Endodermal cell (in vitro differentiated cells): ENCODE results near the gene CETN3. TPM values are rescaled to one million over a fixed set of nuclear protein-coding genes. Genes with fewer than 3 reads are reported as not detected.

Experiments used
- DNase-seq: peaks from one replicate; pipeline ENCODE4 v3.0.0-alpha.2; 2017
- H3K27ac ChIP-seq: 2 replicates; pipeline ENCODE4 v1.5.1; 2013; ENCODE audit warnings: mild to moderate bottlenecking, low read depth, low read length, moderate library complexity
- H3K27me3 ChIP-seq: 2 replicates; pipeline ENCODE4 v1.6.1; 2013; ENCODE audit warnings: mild to moderate bottlenecking, low read length, moderate library complexity; ENCODE audit not compliant: insufficient read depth, control insufficient read depth, poor library complexity, severe bottlenecking
- H3K36me3 ChIP-seq: 2 replicates; pipeline ENCODE4 v1.7.0; 2013; ENCODE audit warnings: mild to moderate bottlenecking, low read length, moderate library complexity; ENCODE audit not compliant: control insufficient read depth, insufficient read depth
- H3K4me1 ChIP-seq: one replicate; pipeline ENCODE4 v1.7.0; 2013; ENCODE audit warnings: low read length; ENCODE audit not compliant: control insufficient read depth, insufficient read depth
- H3K4me3 ChIP-seq: 2 replicates; pipeline ENCODE4 v1.5.1; 2013; ENCODE audit warnings: mild to moderate bottlenecking, low read length, moderate library complexity
- H3K9ac ChIP-seq: 2 replicates; pipeline ENCODE4 v1.6.1; 2013; ENCODE audit warnings: mild to moderate bottlenecking, low read length, moderate library complexity; ENCODE audit not compliant: poor library complexity, severe bottlenecking; ENCODE audit errors: extremely low read depth
- H3K9me3 ChIP-seq: 2 replicates; pipeline ENCODE4 v1.6.1; 2013; ENCODE audit warnings: mild to moderate bottlenecking, low read length, moderate library complexity; ENCODE audit not compliant: control insufficient read depth
- H3K27ac Mint-ChIP-seq: 2 replicates; pipeline ENCODE4 v1.8.0; 2020; ENCODE audit warnings: mixed read lengths
- H3K27me3 Mint-ChIP-seq: 2 replicates; pipeline ENCODE4 v1.8.0; 2021; ENCODE audit warnings: mild to moderate bottlenecking, mixed read lengths; ENCODE audit not compliant: insufficient read depth
- H3K36me3 Mint-ChIP-seq: 2 replicates; pipeline ENCODE4 v1.8.0; 2020; ENCODE audit warnings: low read depth, mixed read lengths
- H3K4me1 Mint-ChIP-seq: 2 replicates; pipeline ENCODE4 v1.8.0; 2020; ENCODE audit warnings: mixed read lengths
- H3K4me3 Mint-ChIP-seq: 2 replicates; pipeline ENCODE4 v1.8.0; 2020; ENCODE audit warnings: mild to moderate bottlenecking, moderate library complexity, mixed read lengths
- H3K9me3 Mint-ChIP-seq: 2 replicates; pipeline ENCODE4 v1.8.0; 2020; ENCODE audit warnings: mild to moderate bottlenecking, mixed read lengths
- CTCF ChIP-seq: fragments of 200-600 bp; sonication (generic); conservative IDR thresholded peaks from 2 replicates; pipeline ENCODE4 v1.5.0; 2021; ENCODE audit warnings: antibody characterized with exemption, mild to moderate bottlenecking
- WGBS, 2 experiments: methylation state at CpG; one replicate each; pipeline versions ENCODE4 v1.1.5 to v1.1.7; 2013; ENCODE audit warnings: missing lambda C conversion rate in 2 of 2, mixed read lengths in 1 of 2; ENCODE audit not compliant: insufficient coverage in 1 of 2, insufficient read length in 1 of 2; 5-methylcytosine and 5-hydroxymethylcytosine counted together
- long read RNA-seq, 4 experiments: library from polyadenylated mRNA in 2 of 4; library from RNA in 1 of 4; library from capped mRNA in 1 of 4; stranded (forward) in 3 of 4; unstranded in 1 of 4; transcript quantifications; one replicate each; pipeline ENCODE4 v2.0.0, GENCODE V29; 2020 to 2021; ENCODE audit warnings: inconsistent platforms in 1 of 4
- polyA plus RNA-seq, 2 experiments: library from polyadenylated mRNA; stranded (reverse); fragments of 50-300 nt; gene quantifications; one replicate each; pipeline ENCODE4 v1.2.3, GENCODE V29; 2013
- total RNA-seq, 2 donors: library from RNA; stranded (reverse); fragmentation: NEBNext Ultra II Directional in 1 of 2; extraction: Animal tissue kit (Norgen Biotek cat#: 25700) in 1 of 2; gene quantifications; 2 replicates in 1 of 2; 3 replicates in 1 of 2; pipeline ENCODE4 v1.2.1, GENCODE V29; 2021

Gene CETN3
- total RNA-seq: 10 to 100 TPM; 50.7 to 65.1 TPM
- 59.4 TPM for polyA plus RNA-seq (2013, experiment 1 of 2)
- polyA plus RNA-seq (2013, experiment 2 of 2): 61.6 TPM
- long read RNA-seq, experiment 1, transcript CETN3-201 (5 exons, 2,432 nt): major isoform, 12 of 27 reads
- long read RNA-seq, experiment 1, partial matches to known transcripts: 1 of 27 reads
- long read RNA-seq, experiment 1, other reads (novel, unspliced or antisense): 12 of 27 reads
- long read RNA-seq, experiment 2, transcript CETN3-201 (5 exons, 2,432 nt): major isoform, 39 of 56 reads
- long read RNA-seq, experiment 2, transcript CETN3-203 (6 exons, 1,026 nt): minor isoform, 6 of 56 reads
- long read RNA-seq, experiment 2, transcript CETN3-204 (4 exons, 867 nt): minor isoform, 6 of 56 reads
- long read RNA-seq, experiment 2, partial matches to known transcripts: 1 of 56 reads
- long read RNA-seq, experiment 2, other reads (novel, unspliced or antisense): 4 of 56 reads
- long read RNA-seq, experiment 3, transcript CETN3-201 (5 exons, 2,432 nt): major isoform, 44 of 55 reads
- long read RNA-seq, experiment 3, partial matches to known transcripts: 7 of 55 reads
- long read RNA-seq, experiment 3, other reads (novel, unspliced or antisense): 3 of 55 reads
- long read RNA-seq, experiment 4, transcript CETN3-203 (6 exons, 1,026 nt): minor isoform, 12 of 145 reads
- long read RNA-seq, experiment 4, transcript CETN3-201 (5 exons, 2,432 nt): major isoform, 131 of 145 reads
- long read RNA-seq, experiment 4, partial matches to known transcripts: 0 of 145 reads
- long read RNA-seq, experiment 4, other reads (novel, unspliced or antisense): 2 of 145 reads

- no peaks in the 10 kb centered on the region for H3K4me1 ChIP-seq
- peak within 1 kb of the TSS; percentile 95 for H3K27ac ChIP-seq
- Mint-ChIP-seq H3K4me1 (peaks cover 14% of the 10 kb centered on the region), H3K36me3 (peaks cover 6% of the 10 kb centered on the region), H3K27ac (no peak within 1 kb of the TSS), H3K4me3 (no peak within 1 kb of the TSS), H3K9me3 (no peaks in the 10 kb centered on the region), H3K27me3 (no peaks in the 10 kb centered on the region)
- H3K9me3 ChIP-seq: no peaks in the 10 kb centered on the region
- 0 to 1% methylated on average over 22 to 51 of the region's 51 CpGs for WGBS, 2 experiments
- peaks cover 17% of the 10 kb centered on the region for H3K36me3 ChIP-seq
- no peaks in the 10 kb centered on the region for H3K27me3 ChIP-seq
- DNase-seq: peak; percentile 97
- no peak for TF ChIP-seq CTCF
- peak within 1 kb of the TSS; percentile 92 for H3K9ac ChIP-seq
- H3K4me3 ChIP-seq: peak within 1 kb of the TSS; percentile 92
Observed at GRCh38 chr5:90409318-90410177, at the start of gene CETN3. Gene CETN3, minus strand, starts transcription at chr5:90409756. Its CDS starts 95 bp downstream, at chr5:90409661.

GRCh38 chr5:90446961-90447360 is 37.4 kb upstream of the CETN3 start:
- Mint-ChIP-seq H3K36me3 (no peaks in the 10 kb centered on the region), H3K27me3 (no peaks in the 10 kb centered on the region), H3K9me3 (peaks cover 4% of the 10 kb centered on the region), H3K4me1 (no peaks in the 10 kb centered on the region), H3K4me3 (no peak overlapping the region), H3K27ac (no peak overlapping the region)
- Histone ChIP-seq H3K4me1 (no peaks in the 10 kb centered on the region), H3K27me3 (no peaks in the 10 kb centered on the region), H3K4me3 (no peak overlapping the region), H3K9me3 (no peaks in the 10 kb centered on the region), H3K9ac (no peak overlapping the region), H3K36me3 (no peaks in the 10 kb centered on the region), H3K27ac (no peak overlapping the region)
- DNase-seq: no peak
- TF ChIP-seq CTCF: no peak

GRCh38 chr5:90440644-90441043 is 31.1 kb upstream of the CETN3 start:
- no peak for TF ChIP-seq CTCF
- no peaks in the 10 kb centered on the region for H3K4me1 ChIP-seq
- no peak overlapping the region for H3K27ac ChIP-seq
- no peak overlapping the region for H3K9ac ChIP-seq
- no peaks in the 10 kb centered on the region for H3K9me3 ChIP-seq
- H3K4me1 Mint-ChIP-seq: peaks cover 7% of the 10 kb centered on the region
- H3K36me3 ChIP-seq: no peaks in the 10 kb centered on the region
- H3K27me3 ChIP-seq: no peaks in the 10 kb centered on the region
- peaks cover 3% of the 10 kb centered on the region for H3K27me3 Mint-ChIP-seq
- H3K27ac Mint-ChIP-seq: no peak overlapping the region
- DNase-seq: no peak
- H3K36me3 Mint-ChIP-seq: no peaks in the 10 kb centered on the region
- 77% methylated on average over 2 of the region's 2 CpGs; no CpG with 5 or more reads in 1 of the 2 experiments for WGBS, 2 experiments
- no peaks in the 10 kb centered on the region for H3K9me3 Mint-ChIP-seq
- no peak overlapping the region for H3K4me3 ChIP-seq
- H3K4me3 Mint-ChIP-seq: no peak overlapping the region
